Stimulated activated CD4-positive, alpha-beta T cell treated with anti-CD3 and anti-CD28 coated beads, Interleukin-12 subunit alpha, Interleukin-12 subunit beta, amount 100 ng/mL, for 48 hours (primary cell): ENCODE results near the gene ENTR1.

Source experiments
- DNase-seq, 3 donors: peaks; one replicate each; pipeline ENCODE4 v3.0.0-alpha.2; 2020; ENCODE audit warnings: low read depth in 2 of 3, low spot score in 1 of 3

Gene ENTR1

GRCh38 chr9:136410500-136411287 lies at the start of gene ENTR1, which contains the start of gene PMPCA:
ENTR1 (minus strand) TSS chr9:136410614; CDS start chr9:136410397, 217 bp downstream.
PMPCA (plus strand) TSS chr9:136410658; CDS start chr9:136410669, 11 bp downstream.
- peak; percentile 91 to 98 (median 95) for DNase-seq

GRCh38 chr9:136459425-136459824 lies 49.0 kb upstream of the ENTR1 start:
- DNase-seq: no peak

- DNase-seq: no peak
Measured at GRCh38 chr9:136457326-136457725, 46.9 kb upstream of the ENTR1 start.

GRCh38 chr9:136456258-136456657 lies 45.8 kb upstream of the ENTR1 start:
- no peak for DNase-seq

GRCh38 chr9:136455043-136456002 lies 44.9 kb upstream of the ENTR1 start:
- DNase-seq: no peak

GRCh38 chr9:136454026-136454796 lies 43.8 kb upstream of the ENTR1 start:
- no peak for DNase-seq

- no peak for DNase-seq
Measured at GRCh38 chr9:136453326-136453725, 42.9 kb upstream of the ENTR1 start.

- no peak for DNase-seq
Measured at GRCh38 chr9:136451221-136451877, 40.9 kb upstream of the ENTR1 start.

GRCh38 chr9:136448655-136449054 lies 38.2 kb upstream of the ENTR1 start:
- DNase-seq: no peak

- DNase-seq: no peak
Measured at GRCh38 chr9:136447173-136447778, 36.9 kb upstream of the ENTR1 start.

- no peak for DNase-seq
Measured at GRCh38 chr9:136445799-136446198, 35.4 kb upstream of the ENTR1 start.

GRCh38 chr9:136444102-136444501 lies 33.7 kb upstream of the ENTR1 start:
- DNase-seq: no peak

- DNase-seq: no peak
Measured at GRCh38 chr9:136443687-136444086, 33.3 kb upstream of the ENTR1 start.

GRCh38 chr9:136443087-136443486 lies 32.7 kb upstream of the ENTR1 start:
- DNase-seq: no peak

- DNase-seq: no peak
Measured at GRCh38 chr9:136442265-136442664, 31.9 kb upstream of the ENTR1 start.

GRCh38 chr9:136441681-136442245 lies 31.3 kb upstream of the ENTR1 start:
- DNase-seq: no peak

GRCh38 chr9:136441191-136441680 lies 30.8 kb upstream of the ENTR1 start:
- DNase-seq: no peak

- DNase-seq: peak; percentile 60 to 85 (median 75)
Measured at GRCh38 chr9:136439481-136440408, 29.3 kb upstream of the ENTR1 start, which contains the start of gene INPP5E. INPP5E (minus strand) TSS chr9:136439845; CDS start chr9:136439419, 426 bp downstream.
